KMS-11 (cell line): Measurements from ENCODE around the gene TRIAP1.
"Not testable (repeated sequence)": the region's sequence is repeated elsewhere in the genome, so short reads cannot be mapped to it uniquely, and the experiment has no call there.

Experiments used
- H2AFZ ChIP-seq: fragments of 200-600 bp; sonication (generic); 2 replicates; pipeline ENCODE4 v1.6.1; 2016; ENCODE audit warnings: antibody characterized with exemption, mixed run types, low read depth
- H3K27ac ChIP-seq: fragments of 200-600 bp; sonication (generic); 2 replicates; pipeline ENCODE4 v1.6.1; 2016; ENCODE audit warnings: mild to moderate bottlenecking, mixed run types
- H3K27me3 ChIP-seq: fragments of 200-600 bp; sonication (generic); 2 replicates; pipeline ENCODE4 v1.6.1; 2017; ENCODE audit warnings: mild to moderate bottlenecking, low read depth, mixed run types, moderate library complexity; ENCODE audit not compliant: insufficient read depth
- H3K36me3 ChIP-seq: fragments of 200-600 bp; sonication (generic); 2 replicates; pipeline ENCODE4 v1.6.1; 2017; ENCODE audit warnings: mild to moderate bottlenecking, mixed run types; ENCODE audit not compliant: insufficient read depth
- H3K4me1 ChIP-seq: fragments of 200-600 bp; sonication (generic); 2 replicates; pipeline ENCODE4 v1.6.1; 2016; ENCODE audit warnings: mild to moderate bottlenecking, low read depth, mixed run types; ENCODE audit not compliant: poor library complexity, severe bottlenecking
- H3K4me2 ChIP-seq: fragments of 200-600 bp; sonication (generic); 2 replicates; pipeline ENCODE4 v1.7.0; 2016; ENCODE audit warnings: mild to moderate bottlenecking, mixed run types
- H3K4me3 ChIP-seq: fragments of 200-600 bp; sonication (generic); IDR thresholded peaks from 2 replicates; pipeline ENCODE4 v1.6.1; 2017; ENCODE audit warnings: low read depth, low read length, mixed read lengths; ENCODE audit not compliant: insufficient read depth
- H3K79me2 ChIP-seq: fragments of 200-600 bp; sonication (generic); 2 replicates; pipeline ENCODE4 v1.6.1; 2016; ENCODE audit warnings: low read depth, mixed run types; ENCODE audit not compliant: insufficient read depth
- H3K9ac ChIP-seq: fragments of 200-600 bp; sonication (generic); 2 replicates; pipeline ENCODE4 v1.6.1; 2016; ENCODE audit warnings: mild to moderate bottlenecking, mixed run types
- H4K20me1 ChIP-seq: fragments of 200-600 bp; sonication (generic); 2 replicates; pipeline ENCODE4 v1.6.1; 2016; ENCODE audit warnings: mild to moderate bottlenecking, mixed run types; ENCODE audit not compliant: insufficient read depth
- TF ChIP-seq, protein P1 (sequence below): fragments of 200-600 bp; sonication (generic); conservative IDR thresholded peaks from 2 replicates; pipeline ENCODE4 v1.6.1; 2017; ENCODE audit warnings: low read depth, mild to moderate bottlenecking, antibody characterized with exemption, low read length, moderate library complexity, mixed read lengths

TRIAP1 gene

DNA sequence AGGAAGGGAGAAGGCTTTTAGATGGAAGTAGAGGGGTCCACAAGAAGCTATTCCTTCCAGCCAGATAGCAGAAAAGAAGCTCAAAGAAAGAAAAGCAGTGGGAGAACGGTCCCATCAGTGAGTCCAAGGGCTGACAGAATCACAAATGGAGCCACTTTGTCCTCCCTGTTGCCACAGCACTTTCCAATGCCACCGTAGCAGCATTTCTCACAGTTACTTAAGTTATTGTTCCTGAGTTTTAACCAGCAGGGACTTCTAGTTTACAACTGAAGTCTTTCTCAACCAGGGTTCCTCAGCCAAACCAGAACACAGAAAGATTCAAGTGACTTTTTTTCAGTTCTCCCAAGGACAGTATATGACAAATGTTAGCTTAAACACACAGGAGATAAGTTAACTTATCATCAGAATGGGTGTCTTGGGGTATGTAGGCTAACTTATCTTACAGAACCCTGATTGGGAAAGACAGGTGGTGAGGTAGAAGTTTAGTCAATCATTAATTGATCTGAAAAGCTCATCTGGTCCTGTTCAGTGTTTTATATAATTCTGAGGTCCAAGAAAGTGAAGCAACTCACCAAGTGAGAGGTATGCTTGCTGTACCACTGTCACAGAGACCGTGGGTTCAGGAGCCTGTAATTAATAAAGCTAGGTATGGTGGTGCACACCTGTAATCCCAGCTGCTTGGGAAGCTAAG is 7.0 kb upstream of the TRIAP1 start:
- Histone ChIP-seq H3K9ac (no peak overlapping the region), H3K4me3 (no peak overlapping the region), H3K36me3 (no peaks in the 10 kb centered on the region), H3K27me3 (no peaks in the 10 kb centered on the region), H3K27ac (no peak overlapping the region), H3K4me1 (peaks cover 14% of the 10 kb centered on the region), H2AFZ (no peak overlapping the region), H3K79me2 (peaks cover 16% of the 10 kb centered on the region; the same call in 1 of the 2 replicates), H4K20me1 (no peaks in the 10 kb centered on the region), H3K4me2 (no peak overlapping the region)
- TF ChIP-seq, protein P1, sequence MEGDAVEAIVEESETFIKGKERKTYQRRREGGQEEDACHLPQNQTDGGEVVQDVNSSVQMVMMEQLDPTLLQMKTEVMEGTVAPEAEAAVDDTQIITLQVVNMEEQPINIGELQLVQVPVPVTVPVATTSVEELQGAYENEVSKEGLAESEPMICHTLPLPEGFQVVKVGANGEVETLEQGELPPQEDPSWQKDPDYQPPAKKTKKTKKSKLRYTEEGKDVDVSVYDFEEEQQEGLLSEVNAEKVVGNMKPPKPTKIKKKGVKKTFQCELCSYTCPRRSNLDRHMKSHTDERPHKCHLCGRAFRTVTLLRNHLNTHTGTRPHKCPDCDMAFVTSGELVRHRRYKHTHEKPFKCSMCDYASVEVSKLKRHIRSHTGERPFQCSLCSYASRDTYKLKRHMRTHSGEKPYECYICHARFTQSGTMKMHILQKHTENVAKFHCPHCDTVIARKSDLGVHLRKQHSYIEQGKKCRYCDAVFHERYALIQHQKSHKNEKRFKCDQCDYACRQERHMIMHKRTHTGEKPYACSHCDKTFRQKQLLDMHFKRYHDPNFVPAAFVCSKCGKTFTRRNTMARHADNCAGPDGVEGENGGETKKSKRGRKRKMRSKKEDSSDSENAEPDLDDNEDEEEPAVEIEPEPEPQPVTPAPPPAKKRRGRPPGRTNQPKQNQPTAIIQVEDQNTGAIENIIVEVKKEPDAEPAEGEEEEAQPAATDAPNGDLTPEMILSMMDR: no peak

DNA sequence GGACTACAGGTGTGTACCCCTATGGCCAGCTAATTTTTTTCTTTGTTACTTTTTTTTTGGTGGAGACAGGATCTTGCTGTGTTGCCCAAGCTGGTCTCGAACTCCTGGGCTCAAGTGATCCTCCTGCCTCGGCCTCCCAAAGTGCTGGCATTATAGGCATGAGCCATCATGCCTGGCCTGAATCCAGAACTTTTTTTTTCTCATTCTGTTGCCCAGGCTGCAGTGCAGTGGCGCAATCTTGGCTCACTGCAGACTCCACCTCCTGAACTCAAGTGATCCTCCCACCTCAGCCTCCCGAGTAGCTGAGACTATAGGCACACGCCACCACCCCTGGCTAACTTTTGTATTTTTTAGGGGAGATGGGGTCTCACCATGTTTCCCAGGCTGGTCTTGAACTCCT is 6.3 kb upstream of the TRIAP1 start:
- H2AFZ ChIP-seq, H3K27ac ChIP-seq, H3K4me3 ChIP-seq, H3K27me3 ChIP-seq, H3K4me2 ChIP-seq, H3K36me3 ChIP-seq, H3K9ac ChIP-seq, H4K20me1 ChIP-seq: not testable (repeated sequence)
- Histone ChIP-seq H3K4me1 (peaks cover 16% of the 10 kb centered on the region), H3K79me2 (peaks cover 23% of the 10 kb centered on the region)

- no peak overlapping the region for H2AFZ ChIP-seq
- H3K27ac ChIP-seq: no peak overlapping the region
- H4K20me1 ChIP-seq: no peaks in the 10 kb centered on the region
- TF ChIP-seq, protein P1: no peak
- H3K79me2 ChIP-seq: peaks cover 48% of the 10 kb centered on the region
- H3K4me2 ChIP-seq: peak overlapping the region; percentile 78; the same call in 1 of the 2 replicates
- peaks cover 17% of the 10 kb centered on the region for H3K4me1 ChIP-seq
- no peak overlapping the region for H3K9ac ChIP-seq
- no peaks in the 10 kb centered on the region for H3K27me3 ChIP-seq
- no peak overlapping the region for H3K4me3 ChIP-seq
- no peaks in the 10 kb centered on the region for H3K36me3 ChIP-seq
Measured at GRCh38 chr12:120447992-120448391, 1.8 kb upstream of the TRIAP1 start.

DNA sequence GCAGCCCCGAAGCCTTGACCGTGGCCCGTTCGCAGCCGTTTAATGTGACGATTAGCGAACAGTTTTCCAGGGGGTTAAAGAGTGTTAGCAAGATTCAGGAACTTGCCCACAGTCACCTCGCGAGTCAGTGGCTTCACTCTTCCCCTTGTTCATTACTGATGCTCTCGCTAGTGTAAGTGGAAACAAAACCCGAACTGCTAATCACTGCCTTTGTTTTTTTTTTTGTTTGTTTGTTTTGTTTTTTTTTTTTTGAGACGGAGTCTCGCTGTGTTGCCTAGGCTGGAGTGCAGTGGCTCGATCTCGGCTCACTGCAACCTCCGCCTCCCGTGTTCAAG is 627 bp upstream of the TRIAP1 start:
- H3K4me3 ChIP-seq, H3K27me3 ChIP-seq, H4K20me1 ChIP-seq, H3K36me3 ChIP-seq: not testable (repeated sequence)
- H3K9ac ChIP-seq: peak overlapping the region; percentile 71
- peaks cover 16% of the 10 kb centered on the region for H3K4me1 ChIP-seq
- peak overlapping the region; percentile 78; the same call in 1 of the 2 replicates for H3K4me2 ChIP-seq
- H3K27ac ChIP-seq: peak overlapping the region; percentile 67
- H3K79me2 ChIP-seq: peaks cover 48% of the 10 kb centered on the region
- H2AFZ ChIP-seq: peak overlapping the region; percentile 64

- Histone ChIP-seq H3K4me2 (peak overlapping the region; percentile 76), H3K27ac (no peak overlapping the region), H2AFZ (no peak overlapping the region), H3K9ac (no peak overlapping the region), H4K20me1 (no peaks in the 10 kb centered on the region), H3K27me3 (no peaks in the 10 kb centered on the region), H3K4me1 (peaks cover 19% of the 10 kb centered on the region), H3K36me3 (no peaks in the 10 kb centered on the region), H3K4me3 (no peak overlapping the region), H3K79me2 (peaks cover 43% of the 10 kb centered on the region)
- TF ChIP-seq, protein P1: no peak
Measured at GRCh38 chr12:120444676-120445075, 1.5 kb downstream of the TRIAP1 start.
